Inflammatory macrophage (primary cell): ENCODE data around the gene TSN.
"Not testable (repeated sequence)": the region's sequence is repeated elsewhere in the genome, so short reads cannot be mapped to it uniquely, and the experiment has no call there.

Experiments
- DNase-seq, 2 donors: peaks; one replicate each; pipeline ENCODE4 v3.0.0-alpha.2; 2020 to 2022
- total RNA-seq, 18 experiments: gene quantifications; one replicate each; lab custom pipeline; 2026; ENCODE audit warnings: mixed read lengths in 6 of 18, inconsistent platforms in 2 of 18; lab: John Stamatoyannopoulos, UW

The TSN gene
- total RNA-seq: 17.8 to 108 (median 72.6) reads per million in 18 experiments

GRCh38 chr2:121755237-121756111, at the start of gene TSN:
Gene TSN (plus strand): TSS chr2:121755651. CDS start chr2:121755780, 129 bp downstream.
- DNase-seq: peak; percentile 97 to 99

DNA sequence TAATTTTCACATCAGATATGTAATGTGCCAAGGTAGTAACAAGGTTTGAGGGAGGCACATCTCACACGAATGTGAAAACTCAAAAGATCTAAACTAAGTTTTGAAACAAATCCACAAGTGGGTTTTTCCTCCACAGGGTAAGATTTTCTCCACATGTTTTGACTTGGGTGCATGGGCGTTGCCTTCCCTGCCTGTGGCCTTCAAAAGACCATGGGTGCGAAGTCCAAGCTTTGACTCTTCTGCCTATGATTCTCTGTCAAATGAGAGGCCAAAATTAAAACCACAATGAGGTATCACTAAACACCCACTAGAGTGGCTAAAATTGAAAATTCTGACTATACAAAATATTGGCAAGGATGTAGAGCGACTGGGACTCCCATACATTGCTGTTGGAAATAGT, 49.5 kb upstream of the TSN start:
- no peak for DNase-seq

- no peak for DNase-seq
These were observed 48.0 kb upstream of the TSN start for GRCh38 chr2:121707344-121707919.

DNA sequence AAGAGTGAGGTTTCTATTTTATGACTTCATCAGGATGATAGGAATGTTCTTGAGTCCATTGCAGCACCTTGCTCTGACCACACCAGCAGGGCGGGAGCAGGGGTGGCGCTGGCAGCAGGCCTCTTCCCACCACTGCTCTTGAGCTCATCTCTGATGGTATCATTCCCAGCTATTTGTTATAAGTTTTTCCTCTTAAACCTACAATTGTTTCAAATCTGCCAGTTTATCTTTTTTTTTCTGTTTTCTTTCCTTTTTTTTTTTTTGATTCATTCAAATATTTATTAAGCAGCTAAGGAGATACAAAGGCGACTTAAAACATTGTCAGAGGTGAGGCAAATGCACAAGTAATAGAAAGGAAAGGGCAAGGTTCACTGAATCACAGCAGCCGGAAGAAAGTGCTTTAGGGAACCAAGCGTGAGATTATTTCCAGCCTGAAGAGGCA, 47.5 kb upstream of the TSN start:
- DNase-seq: no peak

DNA sequence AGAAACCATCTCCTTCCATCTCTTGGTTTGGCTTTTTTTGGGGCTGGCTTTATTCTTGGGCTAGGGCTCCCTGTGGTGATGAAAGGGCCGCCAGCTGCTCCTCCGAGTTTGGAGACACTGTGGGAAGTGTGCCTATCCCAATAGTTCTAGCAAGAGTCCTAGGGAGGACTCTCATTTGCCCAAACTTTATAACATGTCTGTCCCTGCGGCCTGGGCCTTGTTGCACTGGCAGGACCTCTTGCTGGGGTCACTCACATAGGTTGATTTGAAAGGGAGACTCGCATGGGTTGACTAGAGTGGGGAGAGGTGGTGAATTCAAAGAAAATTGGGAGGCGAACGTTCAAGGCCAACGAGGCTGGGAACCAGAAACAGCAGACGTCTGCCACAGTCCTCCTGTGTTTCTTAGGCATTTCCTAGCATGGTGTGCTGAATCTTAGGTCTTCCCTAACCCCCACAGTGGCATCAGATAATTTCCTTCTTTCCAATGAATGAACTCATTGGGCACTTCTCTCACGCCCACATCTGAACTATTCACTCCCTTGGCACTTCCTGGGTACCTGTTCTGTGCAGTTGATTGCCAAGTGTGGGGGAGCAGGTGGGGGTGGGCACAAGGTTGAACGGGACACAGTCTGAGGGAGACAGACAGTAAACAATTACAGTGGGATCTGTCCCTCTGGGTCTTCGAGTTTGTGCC, 45.5 kb upstream of the TSN start:
- no peak for DNase-seq

- no peak for DNase-seq
These were observed 44.8 kb upstream of the TSN start for GRCh38 chr2:121710470-121711170.

- DNase-seq: not testable (repeated sequence)
These were observed 44.0 kb upstream of the TSN start for GRCh38 chr2:121711481-121711880.

- no peak for DNase-seq
These were observed 39.3 kb upstream of the TSN start for GRCh38 chr2:121716126-121716525.

GRCh38 chr2:121717529-121717928, 37.9 kb upstream of the TSN start:
- DNase-seq: no peak

DNA sequence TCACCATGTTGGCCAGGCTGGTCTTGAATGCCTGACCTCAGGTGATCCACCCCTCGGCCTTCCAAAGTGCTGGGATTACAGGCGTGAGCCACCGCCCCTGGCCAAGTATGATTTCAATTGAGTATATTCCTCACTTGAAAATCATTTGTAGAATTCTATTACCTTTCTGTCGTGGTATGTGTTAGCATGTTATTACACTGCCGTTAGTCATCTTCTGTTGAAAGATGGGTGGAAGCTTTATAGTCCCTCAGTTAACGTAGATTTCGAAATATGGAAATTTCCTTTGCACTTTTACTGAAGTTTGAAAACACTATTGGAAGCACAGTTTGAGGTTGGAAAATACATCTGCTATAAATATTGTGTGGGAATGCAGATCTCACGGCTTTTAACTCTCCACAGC, 33.5 kb upstream of the TSN start:
- DNase-seq: peak in 1 of 2 donors; percentile 26

- DNase-seq: peak in 1 of 2 donors; percentile 36
These were observed 33.0 kb upstream of the TSN start for GRCh38 chr2:121722479-121722878.

DNA sequence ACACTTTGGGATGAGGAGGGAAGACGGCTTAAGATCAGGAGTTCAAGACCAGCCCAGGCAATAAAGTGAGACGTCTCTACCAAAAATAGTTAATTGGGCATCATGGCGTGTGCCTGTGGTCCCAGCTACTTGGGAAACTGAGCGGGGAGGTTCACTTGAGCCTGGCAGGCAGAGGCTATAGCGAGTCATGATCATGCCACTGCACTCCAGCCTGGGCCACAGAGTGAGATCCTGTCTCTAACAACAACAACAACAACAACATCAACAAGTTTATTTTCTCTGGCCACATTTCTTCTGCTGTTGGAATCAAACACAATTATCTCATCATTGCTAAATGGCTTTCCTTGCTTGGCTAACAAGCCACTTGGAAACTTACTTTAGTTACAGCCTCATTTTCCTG, 32.1 kb upstream of the TSN start:
- DNase-seq: no peak

GRCh38 chr2:121727332-121727731, 28.1 kb upstream of the TSN start:
- DNase-seq: no peak

- no peak for DNase-seq
These were observed 27.5 kb upstream of the TSN start for GRCh38 chr2:121727950-121728349.

- DNase-seq: no peak
These were observed 24.1 kb upstream of the TSN start for GRCh38 chr2:121731366-121731765.

- DNase-seq: not testable (repeated sequence)
These were observed 20.9 kb upstream of the TSN start for GRCh38 chr2:121734544-121734943.

DNA sequence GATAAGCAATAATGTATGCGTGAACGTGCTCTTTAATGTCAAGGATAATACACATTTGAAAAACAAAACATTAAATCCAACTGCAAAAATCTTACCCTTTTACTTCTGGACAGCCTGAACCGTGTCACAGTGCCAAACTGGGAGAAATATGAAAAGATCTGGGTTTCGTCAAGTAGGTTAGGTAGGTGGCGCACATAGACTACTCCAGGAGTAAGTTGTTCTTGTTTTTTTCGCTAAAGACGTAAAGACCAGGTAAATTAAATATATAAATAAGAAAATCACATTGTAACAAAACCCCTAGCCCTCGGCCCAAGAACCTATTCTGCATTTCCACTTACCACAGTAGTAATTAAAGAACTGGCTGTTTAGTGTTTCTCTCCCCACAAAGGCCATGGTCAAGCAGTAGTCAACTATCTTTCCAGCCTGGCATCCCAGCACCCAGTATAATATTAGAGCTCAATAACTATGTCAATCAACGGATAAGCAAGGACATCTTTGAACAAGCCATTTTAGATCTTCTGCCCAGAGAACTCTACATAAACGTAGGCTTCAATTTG, 19.9 kb upstream of the TSN start:
- DNase-seq: no peak

DNA sequence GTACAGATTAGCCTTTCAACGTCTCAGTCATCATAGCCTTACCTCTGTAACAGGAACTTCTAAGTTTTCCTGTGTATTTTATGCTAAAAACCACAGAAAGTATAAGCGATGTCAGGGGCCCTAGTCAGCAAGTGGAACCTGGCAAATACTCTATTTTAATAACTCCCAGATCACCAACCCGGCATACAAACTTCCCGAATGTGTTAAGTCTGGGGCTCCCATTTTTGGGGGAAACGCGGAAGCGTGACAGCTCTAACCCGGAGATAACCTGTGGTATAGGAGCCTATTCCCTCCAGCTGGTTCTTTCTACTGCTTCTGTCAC, 19.4 kb upstream of the TSN start:
- DNase-seq: peak in 1 of 2 donors; percentile 11

- peak; percentile 98 to 99 for DNase-seq
These were observed 18.8 kb upstream of the TSN start, which contains the start of gene NIFK for GRCh38 chr2:121736462-121737336. Gene NIFK (minus strand): TSS chr2:121736875. CDS start chr2:121736850, 25 bp downstream.

DNA sequence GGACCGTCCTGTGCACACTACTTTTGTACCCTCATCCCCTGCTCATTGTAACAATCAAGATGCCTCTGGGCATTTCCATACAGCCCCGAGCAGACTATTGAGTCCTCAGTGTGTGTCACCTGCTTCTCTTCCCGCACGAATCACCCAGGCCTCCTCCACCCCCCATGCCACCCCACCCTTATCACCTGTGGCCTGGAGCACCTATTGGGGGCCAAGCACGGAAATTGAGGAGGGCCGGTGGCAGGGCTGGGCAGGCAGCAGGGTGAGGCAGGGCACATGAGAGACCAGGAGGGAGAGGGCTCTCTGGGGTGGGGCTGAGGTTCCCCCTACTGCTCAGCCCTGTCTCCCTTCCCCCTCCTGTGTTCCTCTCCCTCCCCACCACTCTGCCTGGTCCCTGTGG, 14.5 kb upstream of the TSN start:
- no peak for DNase-seq

- DNase-seq: no peak
These were observed 14.0 kb upstream of the TSN start for GRCh38 chr2:121741450-121741849.
